Measurements from ENCODE around the gene EMILIN1.

EMILIN1 gene

GRCh38 chr2:27127883-27128667 lies 49.7 kb downstream of the EMILIN1 start:
- DNase-seq = no peak

GRCh38 chr2:27128668-27129571 lies 50.5 kb downstream of the EMILIN1 start:
- no peak for DNase-seq

GRCh38 chr2:27130396-27130795 lies 52.0 kb downstream of the EMILIN1 start:
- DNase-seq = no peak

GRCh38 chr2:27131429-27131828 lies 53.0 kb downstream of the EMILIN1 start:
- DNase-seq = no peak

GRCh38 chr2:27133195-27133875 lies 54.9 kb downstream of the EMILIN1 start:
- DNase-seq = no peak

GRCh38 chr2:27133905-27134780 lies 55.7 kb downstream of the EMILIN1 start, which contains the start of gene PREB:
Gene PREB (minus strand): TSS chr2:27134636. CDS start chr2:27134421, 215 bp downstream.
- DNase-seq = peak; percentile 98

- DNase-seq = no peak
These were observed 56.5 kb downstream of the EMILIN1 start for GRCh38 chr2:27134781-27135477.

- DNase-seq = no peak
These were observed 57.1 kb downstream of the EMILIN1 start for GRCh38 chr2:27135478-27135955.

Measured in right hindlimb (tissue), 1 donor.